ENCODE results near the gene DDAH1. TPM values are rescaled to one million over a fixed set of nuclear protein-coding genes. Genes with fewer than 3 reads are reported as not detected.

The DDAH1 gene
- total and polyA plus RNA-seq, 4 donors: 12.8 to 54.6 (median 28.7) TPM

GRCh38 chr1:85290826-85291225, 174.1 kb downstream of the DDAH1 start:
- no peak overlapping the region for H3K4me3 ChIP-seq (ENCODE audit: low read length in 2 of 2)
- no peak overlapping the region for H3K27ac ChIP-seq (ENCODE audit: low read depth in 1 of 2, low read length in 2 of 2)
- WGBS, 2 donors: 99 to 100% methylated on average over 2 of the region's 2 CpGs
- peaks cover 0 to 2% of the 10 kb centered on the region in 2 donors for H3K4me1 ChIP-seq (ENCODE audit: control insufficient read depth in 1 of 2, insufficient read depth in 2 of 2, low read length in 2 of 2)
- intact Hi-C loops (cut with DNase I): no loop called here
- no peaks in the 10 kb centered on the region for H3K27me3 ChIP-seq (ENCODE audit: control insufficient read depth in 1 of 2, insufficient read depth in 2 of 2, low read length in 1 of 2)
- DNase-seq (no peak), ATAC-seq (ENCODE audit: low FRiP score) (no peak)
- no peaks in the 10 kb centered on the region for H3K9me3 ChIP-seq (ENCODE audit: control insufficient read depth, low read length)
- no peaks in the 10 kb centered on the region for H3K36me3 ChIP-seq (ENCODE audit: control insufficient read depth in 1 of 2, insufficient read depth in 2 of 2, low read length in 1 of 2)

GRCh38 chr1:85289848-85290335, 175.1 kb downstream of the DDAH1 start:
- WGBS, 2 donors: 86 to 89% methylated on average over 4 of the region's 4 CpGs
- intact Hi-C loops (cut with DNase I): no loop called here
- no peak for ATAC-seq (ENCODE audit: low FRiP score)

GRCh38 chr1:85289207-85289847, 175.6 kb downstream of the DDAH1 start:
- Histone ChIP-seq H3K4me3 (ENCODE audit: low read length in 2 of 2) (no peak overlapping the region), H3K27ac (ENCODE audit: low read depth in 1 of 2, low read length in 2 of 2) (no peak overlapping the region), H3K36me3 (ENCODE audit: control insufficient read depth in 1 of 2, insufficient read depth in 2 of 2, low read length in 1 of 2) (no peaks in the 10 kb centered on the region), H3K4me1 (ENCODE audit: control insufficient read depth in 1 of 2, insufficient read depth in 2 of 2, low read length in 2 of 2) (peaks cover 0 to 2% of the 10 kb centered on the region in 2 donors), H3K27me3 (ENCODE audit: control insufficient read depth in 1 of 2, insufficient read depth in 2 of 2, low read length in 1 of 2) (no peaks in the 10 kb centered on the region), H3K9me3 (ENCODE audit: control insufficient read depth, low read length) (no peaks in the 10 kb centered on the region)
- DNase-seq (no peak), ATAC-seq (ENCODE audit: low FRiP score) (no peak)
- intact Hi-C loops (cut with DNase I): no loop called here
- WGBS, 2 donors: 90 to 94% methylated on average over 9 of the region's 9 CpGs

More at GRCh38 chr1:85289848-85290335, 175.1 kb downstream of the DDAH1 start:
- Histone ChIP-seq H3K27me3 (ENCODE audit: control insufficient read depth in 1 of 2, insufficient read depth in 2 of 2, low read length in 1 of 2) (no peaks in the 10 kb centered on the region), H3K36me3 (ENCODE audit: control insufficient read depth in 1 of 2, insufficient read depth in 2 of 2, low read length in 1 of 2) (no peaks in the 10 kb centered on the region), H3K4me3 (ENCODE audit: low read length in 2 of 2) (no peak overlapping the region), H3K4me1 (ENCODE audit: control insufficient read depth in 1 of 2, insufficient read depth in 2 of 2, low read length in 2 of 2) (peaks cover 0 to 2% of the 10 kb centered on the region in 2 donors), H3K27ac (ENCODE audit: low read depth in 1 of 2, low read length in 2 of 2) (no peak overlapping the region), H3K9me3 (ENCODE audit: control insufficient read depth, low read length) (no peaks in the 10 kb centered on the region)
- no peak for DNase-seq

GRCh38 chr1:85284202-85284601, 180.8 kb downstream of the DDAH1 start:
- Histone ChIP-seq H3K27me3 (ENCODE audit: control insufficient read depth in 1 of 2, insufficient read depth in 2 of 2, low read length in 1 of 2) (no peaks in the 10 kb centered on the region), H3K9me3 (ENCODE audit: control insufficient read depth, low read length) (no peaks in the 10 kb centered on the region), H3K27ac (ENCODE audit: low read depth in 1 of 2, low read length in 2 of 2) (no peak overlapping the region), H3K4me3 (ENCODE audit: low read length in 2 of 2) (no peak overlapping the region), H3K4me1 (ENCODE audit: control insufficient read depth in 1 of 2, insufficient read depth in 2 of 2, low read length in 2 of 2) (no peaks in the 10 kb centered on the region), H3K36me3 (ENCODE audit: control insufficient read depth in 1 of 2, insufficient read depth in 2 of 2, low read length in 1 of 2) (no peaks in the 10 kb centered on the region)
- WGBS, 2 donors: 97 to 98% methylated on average over 2 of the region's 2 CpGs
- intact Hi-C loops (cut with DNase I): no loop called here
- no peak for DNase-seq
- no peak for ATAC-seq (ENCODE audit: low FRiP score)

- H3K4me1 ChIP-seq (ENCODE audit: control insufficient read depth in 1 of 2, insufficient read depth in 2 of 2, low read length in 2 of 2): no peaks in the 10 kb centered on the region
- DNase-seq (no peak), ATAC-seq (ENCODE audit: low FRiP score) (peak; percentile 37)
- H3K9me3 ChIP-seq (ENCODE audit: control insufficient read depth, low read length): no peaks in the 10 kb centered on the region
- 77 to 79% methylated on average over 11 of the region's 11 CpGs for WGBS, 2 donors
- H3K27ac ChIP-seq (ENCODE audit: low read depth in 1 of 2, low read length in 2 of 2): no peak overlapping the region
- no peak overlapping the region for H3K4me3 ChIP-seq (ENCODE audit: low read length in 2 of 2)
- no peaks in the 10 kb centered on the region for H3K27me3 ChIP-seq (ENCODE audit: control insufficient read depth in 1 of 2, insufficient read depth in 2 of 2, low read length in 1 of 2)
- H3K36me3 ChIP-seq (ENCODE audit: control insufficient read depth in 1 of 2, insufficient read depth in 2 of 2, low read length in 1 of 2): no peaks in the 10 kb centered on the region
- intact Hi-C loops (cut with DNase I): no loop called here
Measured at GRCh38 chr1:85283475-85284199, 181.3 kb downstream of the DDAH1 start.

- Histone ChIP-seq H3K27ac (ENCODE audit: low read depth in 1 of 2, low read length in 2 of 2) (no peak overlapping the region), H3K4me1 (ENCODE audit: control insufficient read depth in 1 of 2, insufficient read depth in 2 of 2, low read length in 2 of 2) (no peaks in the 10 kb centered on the region), H3K9me3 (ENCODE audit: control insufficient read depth, low read length) (no peaks in the 10 kb centered on the region), H3K27me3 (ENCODE audit: control insufficient read depth in 1 of 2, insufficient read depth in 2 of 2, low read length in 1 of 2) (no peaks in the 10 kb centered on the region), H3K36me3 (ENCODE audit: control insufficient read depth in 1 of 2, insufficient read depth in 2 of 2, low read length in 1 of 2) (no peaks in the 10 kb centered on the region), H3K4me3 (ENCODE audit: low read length in 2 of 2) (no peak overlapping the region)
- intact Hi-C loops (cut with DNase I): no loop called here
- ATAC-seq (ENCODE audit: low FRiP score): no peak
- WGBS, 2 donors: 92 to 95% methylated on average over 1 of the region's 1 CpG
- no peak for DNase-seq
Measured at GRCh38 chr1:85282424-85282823, 182.5 kb downstream of the DDAH1 start.

- ATAC-seq (ENCODE audit: low FRiP score) (no peak), DNase-seq (no peak)
- H3K27ac ChIP-seq (ENCODE audit: low read depth in 1 of 2, low read length in 2 of 2): no peak overlapping the region
- H3K4me1 ChIP-seq (ENCODE audit: control insufficient read depth in 1 of 2, insufficient read depth in 2 of 2, low read length in 2 of 2): no peaks in the 10 kb centered on the region
- intact Hi-C loops (cut with DNase I): no loop called here
- 33 to 42% methylated on average over 4 of the region's 4 CpGs for WGBS, 2 donors
- no peak overlapping the region for H3K4me3 ChIP-seq (ENCODE audit: low read length in 2 of 2)
- H3K9me3 ChIP-seq (ENCODE audit: control insufficient read depth, low read length): no peaks in the 10 kb centered on the region
- H3K36me3 ChIP-seq (ENCODE audit: control insufficient read depth in 1 of 2, insufficient read depth in 2 of 2, low read length in 1 of 2): no peaks in the 10 kb centered on the region
- no peaks in the 10 kb centered on the region for H3K27me3 ChIP-seq (ENCODE audit: control insufficient read depth in 1 of 2, insufficient read depth in 2 of 2, low read length in 1 of 2)
Measured at GRCh38 chr1:85280636-85281035, 184.3 kb downstream of the DDAH1 start.

GRCh38 chr1:85279458-85280080, 185.4 kb downstream of the DDAH1 start:
- no peaks in the 10 kb centered on the region for H3K9me3 ChIP-seq (ENCODE audit: control insufficient read depth, low read length)
- intact Hi-C loops (cut with DNase I): no loop called here
- ATAC-seq (ENCODE audit: low FRiP score) (no peak), DNase-seq (no peak)
- no peaks in the 10 kb centered on the region for H3K27me3 ChIP-seq (ENCODE audit: control insufficient read depth in 1 of 2, insufficient read depth in 2 of 2, low read length in 1 of 2)
- no peak overlapping the region for H3K4me3 ChIP-seq (ENCODE audit: low read length in 2 of 2)
- H3K4me1 ChIP-seq (ENCODE audit: control insufficient read depth in 1 of 2, insufficient read depth in 2 of 2, low read length in 2 of 2): peaks cover 0 to 2% of the 10 kb centered on the region in 2 donors
- no peak overlapping the region for H3K27ac ChIP-seq (ENCODE audit: low read depth in 1 of 2, low read length in 2 of 2)
- WGBS, 2 donors: 82 to 86% methylated on average over 10 of the region's 10 CpGs
- no peaks in the 10 kb centered on the region for H3K36me3 ChIP-seq (ENCODE audit: control insufficient read depth in 1 of 2, insufficient read depth in 2 of 2, low read length in 1 of 2)

Data from aorta (tissue), 5 donors.